AG09309 (cell line): ENCODE data around the gene TECTA.

Experiments
- DNase-seq: peaks from one replicate; pipeline ENCODE4 v3.0.0-alpha.2; 2010; ENCODE audit warnings: low read depth
- H3K4me3 ChIP-seq: 2 replicates; pipeline ENCODE4 v1.5.1; 2011; ENCODE audit warnings: mild to moderate bottlenecking, low read depth, low read length, moderate library complexity; ENCODE audit not compliant: control insufficient read depth
- TF ChIP-seq, protein P1 (sequence below): IDR thresholded peaks from 2 replicates; pipeline ENCODE4 v1.5.1; 2011; ENCODE audit warnings: mild to moderate bottlenecking, low read depth, low read length, inconsistent platforms; ENCODE audit not compliant: insufficient read depth, control insufficient read depth; ENCODE audit errors: missing control alignments

The TECTA gene

DNA sequence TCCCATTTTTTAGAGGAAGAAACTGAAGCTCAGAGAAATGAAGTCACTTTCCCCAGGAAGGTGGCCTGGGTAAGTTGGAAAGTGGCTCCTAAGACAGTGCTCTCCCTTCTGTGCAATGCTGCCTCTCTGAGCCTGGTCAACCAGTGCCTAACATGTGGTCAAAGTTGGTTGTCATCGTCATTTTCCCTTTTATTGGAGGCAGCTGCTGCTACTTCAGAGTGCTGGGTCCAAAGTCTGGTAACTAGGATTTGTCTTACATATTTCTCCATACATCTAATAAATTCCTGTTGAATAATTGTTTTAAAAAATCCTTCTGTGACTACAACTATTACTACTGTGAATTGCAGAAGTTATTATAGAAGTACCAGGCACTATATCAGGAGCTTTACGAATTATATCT is 48.1 kb downstream of the TECTA start:
- TF ChIP-seq, protein P1, sequence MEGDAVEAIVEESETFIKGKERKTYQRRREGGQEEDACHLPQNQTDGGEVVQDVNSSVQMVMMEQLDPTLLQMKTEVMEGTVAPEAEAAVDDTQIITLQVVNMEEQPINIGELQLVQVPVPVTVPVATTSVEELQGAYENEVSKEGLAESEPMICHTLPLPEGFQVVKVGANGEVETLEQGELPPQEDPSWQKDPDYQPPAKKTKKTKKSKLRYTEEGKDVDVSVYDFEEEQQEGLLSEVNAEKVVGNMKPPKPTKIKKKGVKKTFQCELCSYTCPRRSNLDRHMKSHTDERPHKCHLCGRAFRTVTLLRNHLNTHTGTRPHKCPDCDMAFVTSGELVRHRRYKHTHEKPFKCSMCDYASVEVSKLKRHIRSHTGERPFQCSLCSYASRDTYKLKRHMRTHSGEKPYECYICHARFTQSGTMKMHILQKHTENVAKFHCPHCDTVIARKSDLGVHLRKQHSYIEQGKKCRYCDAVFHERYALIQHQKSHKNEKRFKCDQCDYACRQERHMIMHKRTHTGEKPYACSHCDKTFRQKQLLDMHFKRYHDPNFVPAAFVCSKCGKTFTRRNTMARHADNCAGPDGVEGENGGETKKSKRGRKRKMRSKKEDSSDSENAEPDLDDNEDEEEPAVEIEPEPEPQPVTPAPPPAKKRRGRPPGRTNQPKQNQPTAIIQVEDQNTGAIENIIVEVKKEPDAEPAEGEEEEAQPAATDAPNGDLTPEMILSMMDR, result no peak

GRCh38 chr11:121151207-121151688 is 50.2 kb downstream of the TECTA start:
- DNase-seq, result no peak
- TF ChIP-seq, protein P1, result no peak
- H3K4me3 ChIP-seq, result no peak overlapping the region

More for the DNA sequence above, 48.1 kb downstream of the TECTA start:
- no peak overlapping the region for H3K4me3 ChIP-seq
- DNase-seq, result no peak

DNA sequence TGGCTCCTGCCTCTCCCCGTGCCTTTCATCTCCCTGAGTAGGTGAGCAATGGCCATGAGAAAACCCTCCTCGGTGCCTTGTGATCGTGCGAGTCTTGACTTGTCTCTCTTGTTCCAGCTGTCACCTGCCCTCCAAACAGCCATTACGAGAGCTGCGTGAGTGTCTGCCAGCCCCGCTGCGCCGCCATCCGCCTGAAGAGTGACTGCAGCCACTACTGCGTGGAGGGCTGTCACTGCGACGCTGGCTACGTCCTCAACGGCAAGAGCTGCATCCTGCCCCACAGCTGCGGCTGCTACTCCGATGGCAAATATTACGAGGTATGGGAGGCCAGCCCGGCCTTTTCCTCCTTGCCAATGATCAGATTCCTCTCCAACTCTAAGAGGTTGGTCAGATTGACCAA is 51.7 kb downstream of the TECTA start:
- DNase-seq, result no peak
- H3K4me3 ChIP-seq, result no peak overlapping the region
- TF ChIP-seq, protein P1, result no peak

- no peak for DNase-seq
Measured at GRCh38 chr11:121153472-121153871, 52.4 kb downstream of the TECTA start.

GRCh38 chr11:121154486-121155314 is 53.7 kb downstream of the TECTA start:
- no peak for DNase-seq
- no peak overlapping the region for H3K4me3 ChIP-seq
- TF ChIP-seq, protein P1, result no peak

More at GRCh38 chr11:121153472-121153871, 52.4 kb downstream of the TECTA start:
- TF ChIP-seq, protein P1, result no peak
- no peak overlapping the region for H3K4me3 ChIP-seq

DNA sequence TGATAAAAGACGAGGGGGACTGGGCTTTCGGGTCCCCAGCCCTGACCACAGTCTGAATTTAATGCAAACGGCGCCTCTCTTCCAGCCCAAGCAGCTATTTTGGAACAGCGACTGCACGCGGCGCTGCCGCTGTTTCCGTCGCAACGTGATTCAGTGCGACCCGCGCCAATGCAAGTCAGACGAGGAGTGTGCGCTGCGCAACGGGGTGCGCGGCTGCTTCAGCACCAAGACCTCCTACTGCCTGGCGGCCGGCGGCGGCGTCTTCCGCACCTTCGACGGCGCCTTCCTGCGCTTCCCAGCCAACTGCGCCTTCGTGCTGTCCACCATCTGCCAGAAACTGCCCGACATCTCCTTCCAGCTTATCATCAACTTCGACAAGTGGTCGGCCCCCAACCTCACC is 56.7 kb downstream of the TECTA start:
- no peak for DNase-seq
- no peak overlapping the region for H3K4me3 ChIP-seq
- TF ChIP-seq, protein P1, result no peak
